Raji (cell line): ENCODE results near the gene CCR1.

ENCODE experiments used
- POLR2A ChIP-seq: IDR thresholded peaks from 2 replicates; pipeline ENCODE4 v1.6.1; 2011; ENCODE audit warnings: low read depth, low read length, control low read depth; ENCODE audit not compliant: insufficient read depth

The CCR1 gene

DNA sequence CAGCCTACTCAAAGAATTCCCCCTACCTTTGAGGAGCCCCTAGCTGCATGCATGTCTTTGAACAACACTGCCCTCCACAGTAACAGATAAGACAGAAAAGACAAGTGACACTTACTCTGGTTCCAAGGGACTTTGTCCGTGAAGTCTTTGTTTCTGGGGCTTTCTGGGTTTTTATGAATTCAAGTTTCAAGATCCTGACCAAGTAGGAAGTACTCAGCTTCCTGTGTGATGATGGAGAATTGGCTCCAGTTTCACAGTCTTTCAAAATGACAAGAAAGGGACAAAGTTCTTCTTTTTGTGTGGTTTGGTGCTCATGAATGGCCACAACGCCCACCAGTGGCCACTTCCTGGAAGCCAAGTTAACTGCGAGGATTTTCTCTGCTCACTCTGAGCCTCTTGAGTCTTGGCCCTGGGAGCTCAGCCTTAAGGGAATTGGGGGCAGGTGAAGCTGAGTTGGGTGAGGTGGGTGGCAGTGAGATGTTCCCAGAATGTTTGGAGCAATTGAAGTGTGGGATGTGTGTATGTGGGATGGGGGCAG, at the start of gene CCR1:
CCR1 (minus strand) TSS at position 147 of the 538 bp plus-strand sequence. CDS start 4,000 bp downstream, outside the sequence.
- TF ChIP-seq POLR2A = no peak

DNA sequence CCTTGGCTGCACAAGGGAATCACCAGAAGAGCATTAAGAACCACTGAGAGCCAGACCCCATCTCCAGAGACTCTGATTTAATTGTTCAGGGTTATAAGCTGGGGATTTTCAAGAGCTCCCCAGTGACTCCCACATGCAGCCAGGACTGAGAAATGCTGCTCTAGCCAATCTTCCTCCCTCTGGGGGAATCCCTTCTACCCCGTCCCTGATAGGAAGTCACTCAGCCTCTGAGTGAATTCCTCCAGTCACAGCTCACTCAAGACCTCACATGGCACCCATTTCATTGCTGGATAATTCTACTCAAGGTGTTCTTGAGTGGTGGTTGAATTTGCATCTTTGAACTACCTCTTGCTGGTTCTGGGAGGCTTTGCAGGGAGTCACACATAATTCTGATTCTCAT, 44.9 kb upstream of the CCR1 start:
- no peak for TF ChIP-seq POLR2A

DNA sequence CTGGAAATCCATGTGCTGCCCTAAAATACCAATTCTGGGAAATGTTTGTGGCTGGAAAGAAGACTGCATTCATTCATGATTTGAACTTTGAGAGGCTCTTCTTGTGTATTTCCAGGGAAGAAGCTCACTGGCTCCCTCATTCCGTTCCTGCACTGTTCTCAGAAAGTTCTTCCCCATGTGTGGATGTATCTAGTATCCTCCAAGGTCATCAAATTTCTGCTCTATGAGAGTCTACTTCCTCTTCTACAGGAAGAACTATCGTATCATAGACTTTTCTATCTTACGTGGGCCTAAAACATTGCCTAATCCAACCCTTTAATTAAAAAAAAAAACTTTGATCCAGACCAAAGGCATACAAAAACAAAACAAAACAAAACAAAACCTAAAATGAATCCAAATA, 37.0 kb upstream of the CCR1 start:
- TF ChIP-seq POLR2A = no peak

DNA sequence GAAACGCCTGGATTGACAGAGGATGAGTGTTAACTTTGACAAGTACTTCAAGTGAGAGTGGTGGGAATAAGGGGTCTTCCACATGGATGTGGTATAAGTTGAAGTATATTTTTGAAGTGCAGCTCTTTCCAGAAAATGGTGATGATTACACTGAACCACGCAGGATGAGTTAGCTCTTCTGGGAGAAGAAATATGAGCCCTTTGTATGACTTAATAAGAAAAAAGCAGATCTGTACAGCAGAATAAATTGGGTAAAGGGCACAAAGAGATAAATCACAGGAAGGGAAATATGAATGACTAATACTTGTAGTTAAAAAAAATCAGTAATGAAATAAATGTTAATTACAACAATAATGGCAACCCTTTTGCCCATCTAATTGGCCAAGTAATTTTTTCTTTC, 35.4 kb upstream of the CCR1 start:
- no peak for TF ChIP-seq POLR2A

DNA sequence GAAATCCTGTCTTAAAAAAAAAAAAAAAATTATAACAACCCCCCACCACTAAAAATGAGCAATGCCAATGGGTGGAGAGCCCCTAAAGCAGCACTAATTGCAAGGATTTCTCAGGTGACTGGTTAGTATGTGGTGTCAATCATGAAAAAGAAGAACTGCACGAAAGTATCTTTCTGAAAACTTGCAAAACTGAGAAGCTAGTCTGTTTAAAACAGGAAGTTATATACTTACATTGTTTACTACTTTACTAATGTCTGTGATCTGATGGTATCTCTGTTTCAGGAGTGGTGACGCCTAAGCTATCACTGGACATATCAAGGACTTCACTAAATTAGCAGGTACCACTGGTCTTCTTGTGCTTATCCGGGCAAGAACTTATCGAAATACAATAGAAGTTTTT, 34.0 kb upstream of the CCR1 start, which contains the start of gene CCR3:
CCR3 (plus strand) TSS at position 341 of the 400 bp plus-strand sequence. CDS start 22,699 bp downstream, outside the sequence.
- no peak for TF ChIP-seq POLR2A

DNA sequence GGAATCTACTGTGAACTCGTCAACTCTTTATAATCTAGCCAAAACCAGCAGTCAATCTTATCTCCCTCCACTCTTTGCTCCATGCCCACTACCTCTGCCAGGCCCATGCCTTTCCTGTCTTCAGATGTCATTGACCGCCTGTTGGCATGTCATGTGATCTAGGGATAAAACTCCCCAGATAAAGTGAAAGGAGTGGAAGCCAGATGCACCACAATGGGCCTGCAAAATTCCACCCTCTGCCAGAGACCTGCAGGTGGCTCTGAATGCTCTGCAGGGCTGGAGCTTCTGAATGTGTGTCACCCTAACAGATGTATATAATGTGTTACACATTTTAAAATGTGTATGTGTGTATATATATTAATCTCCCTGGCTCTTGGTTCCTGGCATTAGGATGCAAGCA, 31.8 kb upstream of the CCR1 start:
- TF ChIP-seq POLR2A = no peak

DNA sequence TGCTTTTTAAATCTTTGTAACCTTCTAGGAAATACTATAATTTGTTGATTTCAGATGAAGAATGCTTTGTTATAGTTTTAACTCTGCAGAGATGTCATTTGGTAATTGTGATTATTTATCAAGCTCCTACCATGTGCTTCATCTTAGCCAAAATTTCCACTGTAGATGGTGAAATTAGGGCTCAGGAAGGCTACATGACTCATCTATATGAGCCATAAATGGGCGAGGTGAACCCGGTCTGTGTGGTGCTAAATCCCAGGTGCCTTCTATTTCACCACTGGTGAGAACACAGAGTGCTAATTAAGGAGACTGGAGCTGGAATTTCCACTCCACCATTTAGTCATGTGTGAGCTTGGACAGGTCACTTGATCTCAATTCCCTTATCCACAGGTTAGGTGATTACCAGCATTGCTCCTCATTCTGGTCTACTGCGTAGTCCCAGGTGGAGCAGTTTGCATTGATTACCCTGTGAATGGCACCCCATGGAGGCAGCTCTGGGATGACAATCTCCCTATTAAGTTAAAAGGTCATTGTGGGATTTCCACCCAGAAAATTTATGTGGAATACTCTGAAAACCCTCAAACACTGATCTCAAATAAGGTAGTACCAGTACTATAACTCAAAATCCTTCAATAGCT, 31.3 kb upstream of the CCR1 start:
- TF ChIP-seq POLR2A = no peak

DNA sequence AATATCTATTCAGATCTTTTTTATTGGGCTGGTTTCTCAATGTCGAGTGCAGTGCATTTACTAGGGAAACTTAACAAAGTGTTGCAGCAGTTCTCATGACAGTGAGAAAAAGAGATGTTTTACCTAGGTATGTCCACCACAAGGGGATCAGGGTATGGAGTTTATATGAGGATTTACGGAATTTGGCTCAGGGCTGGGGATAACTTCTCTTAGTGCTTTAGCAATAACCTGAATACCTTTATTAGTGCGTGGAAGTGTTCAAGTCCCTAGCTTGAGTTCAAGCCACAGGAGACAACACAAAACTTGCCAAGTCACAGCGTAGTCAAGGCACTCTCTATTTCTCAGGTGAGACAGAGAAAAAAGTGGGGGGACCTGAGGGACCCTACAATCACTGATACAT, 30.3 kb upstream of the CCR1 start:
- TF ChIP-seq POLR2A = no peak

DNA sequence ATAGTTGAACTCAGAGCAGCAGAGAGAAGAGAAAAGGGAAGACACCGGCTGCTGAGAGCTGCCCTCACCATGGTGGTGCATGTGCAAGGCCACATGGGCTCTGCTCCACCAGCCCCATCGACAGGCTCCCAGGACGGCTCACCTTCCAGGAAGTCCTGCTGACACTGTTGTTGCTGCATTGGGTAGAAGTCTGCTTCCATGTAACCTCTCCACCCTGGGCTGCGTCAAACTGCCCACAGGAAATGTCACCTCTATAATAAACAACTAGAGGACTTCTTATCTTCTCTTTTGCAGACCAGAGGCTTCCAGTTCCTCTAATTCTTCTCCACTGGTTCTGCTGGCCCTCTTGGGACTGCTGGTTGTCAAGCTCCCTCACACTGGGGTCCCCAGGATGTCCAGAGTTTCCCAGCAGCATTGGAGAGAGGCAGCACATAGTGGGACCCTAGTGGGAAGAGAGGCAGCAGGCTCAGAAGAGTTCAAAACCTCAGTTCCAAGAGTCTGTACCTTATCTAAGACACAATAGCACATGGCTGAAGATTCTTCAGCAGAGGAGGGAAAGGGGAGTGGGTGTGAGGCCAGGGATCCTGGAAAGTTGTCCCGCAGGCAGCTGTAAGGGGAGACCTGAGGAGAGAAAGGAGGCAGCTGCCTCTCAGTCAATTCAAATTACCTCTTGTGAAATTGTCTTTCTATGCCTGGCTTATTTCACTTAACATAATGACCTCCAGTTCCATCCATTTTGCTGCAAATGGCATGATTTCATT, 28.4 kb upstream of the CCR1 start:
- no peak for TF ChIP-seq POLR2A

DNA sequence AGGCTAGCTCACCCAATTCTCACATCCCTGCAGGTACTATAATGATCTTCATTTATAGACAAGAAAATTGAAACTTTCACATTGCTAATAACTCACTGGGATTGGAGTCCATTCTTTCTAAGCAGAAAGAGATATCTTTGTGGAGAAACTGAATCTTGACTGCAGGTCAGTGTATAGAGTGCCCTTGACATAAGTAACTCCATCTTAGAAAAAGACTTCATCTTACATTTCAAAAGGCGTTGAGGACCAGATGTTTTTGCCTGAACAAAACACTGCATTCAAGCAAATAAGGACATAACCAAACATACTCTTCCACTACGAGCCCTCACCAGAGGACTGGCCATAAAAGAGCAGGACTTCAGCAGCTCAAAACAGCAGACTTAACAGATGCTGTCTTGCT, 27.3 kb upstream of the CCR1 start:
- no peak for TF ChIP-seq POLR2A

DNA sequence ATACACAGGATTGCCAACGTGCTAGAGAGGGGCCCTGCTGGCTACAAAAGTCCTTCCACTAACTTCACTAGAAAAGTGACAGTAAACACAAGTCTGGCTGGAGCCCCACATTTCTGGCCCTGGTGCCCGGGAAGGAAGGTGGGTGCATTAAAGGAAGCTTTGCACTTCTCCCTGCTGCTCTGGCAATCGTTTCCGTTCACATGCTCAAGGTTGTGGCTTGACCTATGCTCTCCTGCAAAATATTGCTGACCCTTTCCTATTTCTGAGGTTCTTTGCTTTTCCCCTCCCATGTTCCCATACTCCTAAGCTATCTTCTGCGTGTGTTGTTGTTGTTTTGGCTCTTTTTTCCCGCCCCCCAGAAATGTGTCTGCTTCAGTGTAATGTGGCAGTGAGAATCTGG, 25.1 kb upstream of the CCR1 start:
- no peak for TF ChIP-seq POLR2A

DNA sequence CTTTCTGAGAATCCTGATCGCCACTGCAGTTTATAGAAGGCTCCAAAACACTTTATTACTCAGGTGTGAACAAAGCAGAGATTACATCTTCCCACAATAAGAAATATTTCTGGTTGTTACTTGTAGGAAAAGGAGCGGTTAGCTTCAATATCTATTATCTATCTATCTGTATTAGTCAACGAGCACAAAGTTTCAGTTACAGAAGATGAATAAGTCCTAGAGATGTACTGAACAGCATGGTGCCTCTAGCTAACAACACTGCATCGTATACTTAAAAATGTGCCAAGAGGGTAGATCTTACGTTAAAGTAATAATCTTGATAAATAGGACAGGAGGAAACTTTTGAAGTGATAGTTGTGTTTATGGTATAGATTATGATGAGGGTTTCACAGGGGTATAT, 23.2 kb upstream of the CCR1 start:
- TF ChIP-seq POLR2A = no peak

DNA sequence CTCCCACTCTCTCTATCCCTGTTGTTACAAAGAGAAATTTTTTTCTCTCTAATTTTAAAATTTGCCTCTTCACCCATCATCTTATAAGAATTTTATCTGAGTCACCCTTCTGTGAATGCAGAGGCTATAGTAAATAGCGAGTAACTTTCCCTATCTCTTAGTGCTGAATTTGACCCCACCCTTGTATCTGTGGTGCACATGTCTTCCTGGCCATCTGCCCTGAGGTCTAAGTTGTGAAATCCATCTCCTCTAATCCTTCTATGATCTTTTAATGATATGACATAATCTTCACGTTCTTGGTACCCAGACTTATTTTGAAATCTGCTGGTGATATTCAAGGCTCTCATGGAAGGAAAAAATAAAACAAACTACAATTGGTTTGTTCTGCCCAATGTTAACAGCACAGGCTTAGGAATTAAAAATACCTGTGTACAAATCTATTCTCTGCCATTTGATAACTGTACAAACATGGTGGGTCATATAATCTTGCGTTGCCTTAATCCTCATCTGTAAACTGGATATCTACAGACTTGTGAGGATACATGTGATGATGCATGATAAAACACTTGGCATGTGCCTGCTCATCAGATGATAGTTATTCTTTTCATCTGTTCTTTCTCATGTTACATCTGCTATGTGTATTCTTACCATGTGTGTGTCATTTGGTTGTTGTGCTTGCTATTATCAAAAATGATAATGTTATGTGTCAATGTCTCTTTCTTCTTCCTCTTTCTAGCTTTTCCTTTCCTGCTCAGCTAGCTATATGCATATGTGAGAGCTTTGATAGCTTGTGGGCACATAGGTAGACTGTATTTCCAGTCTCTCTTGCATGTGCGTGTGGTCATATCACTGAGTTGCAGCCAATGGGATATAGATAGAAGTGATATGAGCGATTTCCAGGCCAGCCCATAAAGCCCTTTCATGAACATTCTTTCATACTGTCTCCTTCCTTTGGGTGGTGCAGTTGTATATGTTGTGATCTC, 20.4 kb upstream of the CCR1 start:
- TF ChIP-seq POLR2A = no peak

DNA sequence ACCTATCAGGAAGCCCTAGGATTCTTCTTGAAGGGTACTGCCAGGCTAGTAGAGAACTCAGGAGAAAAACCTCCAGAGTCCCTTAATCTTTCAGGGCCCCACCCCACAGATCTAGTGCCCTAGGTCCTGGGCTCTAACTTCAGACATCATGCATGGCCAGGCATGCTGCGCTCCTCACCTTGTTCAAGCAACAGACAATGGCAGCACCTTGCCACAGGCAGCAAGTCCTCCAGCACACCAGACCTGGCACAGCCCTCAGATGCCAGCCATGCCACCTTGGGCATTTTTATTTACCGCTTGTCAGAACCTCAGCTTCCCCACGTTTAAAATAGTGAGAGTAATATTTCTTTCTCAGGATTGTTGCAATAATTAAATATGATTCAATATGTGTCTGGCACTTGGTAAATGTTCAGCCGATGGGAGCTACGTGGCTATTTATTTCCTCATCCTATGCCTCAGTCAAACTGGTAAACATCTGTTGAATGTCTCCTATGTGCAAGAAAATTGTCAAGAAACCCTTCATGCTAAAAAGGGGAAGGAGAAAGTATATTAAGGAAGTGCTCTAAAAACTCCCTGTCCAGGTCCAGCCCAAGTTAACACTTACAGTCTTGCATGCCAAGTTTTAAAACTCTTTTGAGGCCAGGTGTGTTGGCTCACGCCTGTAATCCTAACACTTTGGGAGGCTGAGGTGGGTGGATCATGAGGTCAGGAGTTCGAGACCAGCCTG, 14.5 kb upstream of the CCR1 start:
- no peak for TF ChIP-seq POLR2A

DNA sequence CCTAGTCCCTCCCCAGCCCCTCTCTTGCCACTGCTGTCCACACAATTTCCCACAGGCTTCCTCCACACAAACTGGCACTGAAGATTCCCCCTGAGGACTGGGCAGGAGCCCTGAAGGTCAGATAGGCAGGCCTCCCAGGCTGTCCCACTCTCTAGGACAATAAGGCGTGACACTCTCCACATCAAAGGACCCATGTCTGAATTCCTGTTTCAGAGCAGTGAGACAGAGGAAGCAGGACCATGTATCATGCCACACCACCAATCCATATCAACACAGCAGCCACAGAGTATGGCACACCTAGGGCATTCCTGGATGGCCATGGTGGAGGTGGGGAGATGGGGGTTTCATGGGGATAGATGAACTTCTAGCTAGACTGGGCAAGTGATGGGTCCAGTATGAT, 13.8 kb upstream of the CCR1 start:
- TF ChIP-seq POLR2A = no peak

DNA sequence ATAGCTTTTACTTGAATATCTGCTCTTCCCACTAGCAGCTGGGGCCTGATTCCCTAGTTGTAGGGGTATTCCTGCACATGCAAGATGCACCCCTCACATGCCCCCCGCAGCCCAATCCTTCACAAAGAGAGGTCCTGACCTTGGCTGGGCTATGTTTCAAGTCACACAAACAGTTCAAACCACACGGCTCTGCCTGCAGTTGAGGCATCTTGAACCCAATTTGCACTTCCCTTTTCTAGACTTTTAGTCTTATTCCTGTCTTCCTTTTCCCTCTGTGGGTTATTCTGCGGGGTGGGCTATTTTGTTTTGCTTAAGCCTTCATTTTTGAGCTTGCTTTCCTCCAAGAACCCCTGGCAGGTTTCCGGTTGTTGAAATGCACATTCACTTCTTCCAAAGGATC, 13.3 kb upstream of the CCR1 start:
- no peak for TF ChIP-seq POLR2A
